Right lobe of liver (tissue), 4 donors: ENCODE measurements around the gene UBTD2.

Experiments used
- POLR2A ChIP-seq: fragments of 450-650 bp; IDR thresholded peaks from one replicate; pipeline ENCODE4 v1.6.1; 2017; ENCODE audit warnings: antibody characterized with exemption, mild to moderate bottlenecking
- TF ChIP-seq, protein P1 (sequence below), 4 donors: fragments of 200-600 bp in 3 of 4; fragments of 450-650 bp in 1 of 4; IDR thresholded peaks; one replicate each; pipeline versions ENCODE4 v1.5.1 to v1.8.0; 2016 to 2022; ENCODE audit warnings: antibody characterized with exemption in 4 of 4, mild to moderate bottlenecking in 2 of 4
- donor health status: DM: no; HTN: no; CAD: no.
- donor health status: DM: no; HTN: no; CAD: no.
- donor health status: DM: no; HTN: yes; CAD: no.

DNA sequence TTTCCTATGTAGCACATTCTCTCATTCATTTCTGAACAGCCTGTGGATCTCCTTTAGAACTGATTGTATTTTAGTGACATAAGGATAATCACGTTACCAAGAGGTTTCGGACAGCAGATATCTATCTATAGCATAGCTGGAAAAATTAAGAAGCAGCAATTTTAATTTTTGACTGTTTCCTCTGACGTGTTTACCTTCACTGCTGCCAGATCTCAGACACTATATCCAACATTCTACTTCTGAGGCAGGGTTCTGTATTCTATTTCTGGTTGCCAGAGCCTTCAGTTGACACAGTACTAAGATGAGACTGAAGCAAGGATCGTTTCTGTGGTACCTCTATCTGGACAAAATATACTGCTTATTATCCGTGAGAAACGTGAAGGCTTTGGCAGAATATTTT is 89.7 kb downstream of the UBTD2 start, which contains the start of gene EFCAB9:
- TF ChIP-seq, protein P1, sequence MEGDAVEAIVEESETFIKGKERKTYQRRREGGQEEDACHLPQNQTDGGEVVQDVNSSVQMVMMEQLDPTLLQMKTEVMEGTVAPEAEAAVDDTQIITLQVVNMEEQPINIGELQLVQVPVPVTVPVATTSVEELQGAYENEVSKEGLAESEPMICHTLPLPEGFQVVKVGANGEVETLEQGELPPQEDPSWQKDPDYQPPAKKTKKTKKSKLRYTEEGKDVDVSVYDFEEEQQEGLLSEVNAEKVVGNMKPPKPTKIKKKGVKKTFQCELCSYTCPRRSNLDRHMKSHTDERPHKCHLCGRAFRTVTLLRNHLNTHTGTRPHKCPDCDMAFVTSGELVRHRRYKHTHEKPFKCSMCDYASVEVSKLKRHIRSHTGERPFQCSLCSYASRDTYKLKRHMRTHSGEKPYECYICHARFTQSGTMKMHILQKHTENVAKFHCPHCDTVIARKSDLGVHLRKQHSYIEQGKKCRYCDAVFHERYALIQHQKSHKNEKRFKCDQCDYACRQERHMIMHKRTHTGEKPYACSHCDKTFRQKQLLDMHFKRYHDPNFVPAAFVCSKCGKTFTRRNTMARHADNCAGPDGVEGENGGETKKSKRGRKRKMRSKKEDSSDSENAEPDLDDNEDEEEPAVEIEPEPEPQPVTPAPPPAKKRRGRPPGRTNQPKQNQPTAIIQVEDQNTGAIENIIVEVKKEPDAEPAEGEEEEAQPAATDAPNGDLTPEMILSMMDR (IDR thresholded peaks at IDR 0.05): no peak
- no peak for TF ChIP-seq POLR2A
